H1 (cell line): ENCODE measurements around the gene GNA12.

Experiments
- BRCA1 ChIP-seq: IDR thresholded peaks from 2 replicates; pipeline ENCODE4 v1.6.1; 2012; ENCODE audit warnings: low read depth, low read length, improper control_type of control experiment
- CEBPB ChIP-seq: IDR thresholded peaks from 2 replicates; pipeline ENCODE4 v1.6.1; 2012; ENCODE audit warnings: low read depth, low read length
- CTCF ChIP-seq, 3 experiments: IDR thresholded peaks; 1 replicate in 2 of 3; 2 replicates in 1 of 3; pipeline versions ENCODE4 v1.5.1 to v1.6.1; 2011; ENCODE audit warnings: low read length in 3 of 3, mild to moderate bottlenecking in 3 of 3, inconsistent platforms in 2 of 3, low read depth in 1 of 3, moderate library complexity in 1 of 3; ENCODE audit not compliant: insufficient read depth in 1 of 3; ENCODE audit errors: control extremely low read depth in 1 of 3
- EP300 ChIP-seq, 2 experiments: IDR thresholded peaks; 1 replicate in 1 of 2; 2 replicates in 1 of 2; pipeline ENCODE4 v1.6.1; 2011 to 2012; ENCODE audit warnings: low read depth in 2 of 2, low read length in 2 of 2, mild to moderate bottlenecking in 2 of 2, borderline replicate concordance in 1 of 2, inconsistent platforms in 1 of 2, moderate library complexity in 1 of 2
- EZH2 ChIP-seq: fragments of 200-600 bp; sonication (generic); IDR thresholded peaks from 2 replicates; pipeline ENCODE4 v1.7.1; 2012; ENCODE audit warnings: low read depth, mild to moderate bottlenecking, moderate library complexity, low read length, inconsistent platforms; ENCODE audit not compliant: severe bottlenecking
- JUN ChIP-seq: IDR thresholded peaks from 2 replicates; pipeline ENCODE4 v1.6.1; 2011; ENCODE audit warnings: low read depth, mild to moderate bottlenecking, improper control_type of control experiment, low read length
- KDM1A ChIP-seq: fragments of 200-600, 300-600 bp; sonication (generic); IDR thresholded peaks from 2 replicates; pipeline ENCODE4 v1.7.1; 2016; ENCODE audit warnings: mild to moderate bottlenecking, low read length, borderline replicate concordance
- POLR2A ChIP-seq, 2 experiments: IDR thresholded peaks; 1 replicate in 1 of 2; 2 replicates in 1 of 2; pipeline ENCODE4 v1.6.1; 2011; ENCODE audit warnings: low read depth in 2 of 2, low read length in 2 of 2, mild to moderate bottlenecking in 2 of 2; ENCODE audit errors: control extremely low read depth in 1 of 2
- POLR2AphosphoS5 ChIP-seq: IDR thresholded peaks from 2 replicates; pipeline ENCODE4 v1.6.1; 2011; ENCODE audit warnings: low read depth, low read length
- RAD21 ChIP-seq, 2 experiments: IDR thresholded peaks in 1 of 2; conservative IDR thresholded peaks in 1 of 2; 2 replicates each; pipeline ENCODE4 v1.6.1; 2011; ENCODE audit warnings: low read depth in 2 of 2, low read length in 2 of 2, improper control_type of control experiment in 1 of 2, inconsistent platforms in 1 of 2, mild to moderate bottlenecking in 1 of 2, moderate library complexity in 1 of 2
- RFX5 ChIP-seq: IDR thresholded peaks from 2 replicates; pipeline ENCODE4 v1.6.1; 2011; ENCODE audit warnings: low read depth, low read length, improper control_type of control experiment, borderline replicate concordance
- RNF2 ChIP-seq: fragments of 200-900, 300-1000 bp; sonication (generic); IDR thresholded peaks from 2 replicates; pipeline ENCODE4 v1.7.1; 2016; ENCODE audit warnings: borderline replicate concordance, low read depth, mild to moderate bottlenecking, antibody characterized with exemption, low read length; ENCODE audit not compliant: poor library complexity, severe bottlenecking; ENCODE audit errors: missing control alignments
- TEAD4 ChIP-seq: IDR thresholded peaks from 2 replicates; pipeline ENCODE4 v1.6.1; 2012; ENCODE audit warnings: low read depth, low read length, inconsistent platforms, mixed read lengths

GRCh38 chr7:2830609-2831376 lies 13.3 kb downstream of the GNA12 start:
- TF ChIP-seq RFX5 (no peak), CTCF (IDR thresholded peaks at IDR 0.05; ENCODE audit: control extremely low read depth in 1 of 3, insufficient read depth in 1 of 3, low read depth in 1 of 3, low read length in 3 of 3) (no peak), JUN (no peak), POLR2AphosphoS5 (no peak), KDM1A (no peak), EZH2 (no peak), EP300 (IDR thresholded peaks at IDR 0.05; ENCODE audit: borderline replicate concordance in 1 of 2, low read depth in 2 of 2, low read length in 2 of 2) (no peak), CEBPB (no peak), RNF2 (no peak), RAD21 (IDR thresholded peaks at IDR 0.05 in 1 of 2, conservative IDR thresholded peaks at IDR 0.05 in 1 of 2; ENCODE audit: low read depth in 2 of 2, low read length in 2 of 2) (no peak), POLR2A (IDR thresholded peaks at IDR 0.05; ENCODE audit: control extremely low read depth in 1 of 2, low read depth in 2 of 2, low read length in 2 of 2) (no peak), BRCA1 (no peak), TEAD4 (no peak)
